Fibroblast of pulmonary artery (primary cell): ENCODE measurements around the gene MDM4.

Experiments
- DNase-seq: peaks from one replicate; pipeline ENCODE4 v3.0.0-alpha.2; 2010; ENCODE audit warnings: low read depth
- H3K4me3 ChIP-seq: replicated peaks from 2 replicates; pipeline ENCODE4 v1.5.1; 2011; ENCODE audit warnings: low read depth, mild to moderate bottlenecking, control low read depth, low read length, moderate library complexity
- CTCF ChIP-seq: IDR thresholded peaks from 2 replicates; pipeline ENCODE4 v1.5.1; 2011; ENCODE audit warnings: mild to moderate bottlenecking, control low read depth, low read length, inconsistent platforms; ENCODE audit errors: missing control alignments

MDM4 gene

GRCh38 chr1:204499511-204500468 lies 16.4 kb upstream of the MDM4 start:
- no peak overlapping the region for H3K4me3 ChIP-seq
- DNase-seq = no peak
- no peak for TF ChIP-seq CTCF

- no peak for TF ChIP-seq CTCF
- no peak overlapping the region for H3K4me3 ChIP-seq
- no peak for DNase-seq
These were observed 14.0 kb upstream of the MDM4 start for GRCh38 chr1:204502241-204502640.

- peak; percentile 61 for TF ChIP-seq CTCF
- peak; percentile 87 for DNase-seq
- no peak overlapping the region for H3K4me3 ChIP-seq
These were observed 12.9 kb upstream of the MDM4 start for GRCh38 chr1:204503122-204503912.

GRCh38 chr1:204503913-204504519 lies 12.2 kb upstream of the MDM4 start:
- TF ChIP-seq CTCF = no peak
- H3K4me3 ChIP-seq = no peak overlapping the region

GRCh38 chr1:204505674-204506200 lies 10.5 kb upstream of the MDM4 start:
- no peak for DNase-seq
- no peak for TF ChIP-seq CTCF
- peak overlapping the region; percentile 51 for H3K4me3 ChIP-seq

More at GRCh38 chr1:204503913-204504519, 12.2 kb upstream of the MDM4 start:
- DNase-seq = no peak

- peak; percentile 96 for DNase-seq
- H3K4me3 ChIP-seq = peak overlapping the region; percentile 64
- no peak for TF ChIP-seq CTCF
These were observed 9.8 kb upstream of the MDM4 start for GRCh38 chr1:204506201-204506968.
